ENCODE results near the gene SYNC. TPM values are rescaled to one million over a fixed set of nuclear protein-coding genes. Genes with fewer than 3 reads are reported as not detected.

The SYNC gene
- total RNA-seq, 6 donors from 2014 or later, result 12.0 to 33.5 (median 25.8) TPM

GRCh38 chr1:32696041-32696440 lies 6.5 kb downstream of the SYNC start:
- TF ChIP-seq POLR2AphosphoS5 (IDR thresholded peaks at IDR 0.05), result no peak
- no peak for TF ChIP-seq CTCF (IDR thresholded peaks at IDR 0.05)
- no peak for TF ChIP-seq POLR2A (IDR thresholded peaks at IDR 0.05)
- TF ChIP-seq EP300 (IDR thresholded peaks at IDR 0.05), result no peak
- DNase-seq, result no peak
- H3K9me3 ChIP-seq, result no peaks in the 10 kb centered on the region

GRCh38 chr1:32695098-32695904 lies 7.3 kb downstream of the SYNC start:
- no peaks in the 10 kb centered on the region for H3K9me3 ChIP-seq
- ATAC-seq (ENCODE audit: low FRiP score in 2 of 2) (peak; percentile 32 to 75), DNase-seq (peak in 1 of 2 donors; percentile 55)
- H3K36me3 ChIP-seq, result peaks cover 0 to 5% (median 0%) of the 10 kb centered on the region in 4 donors
- no peaks in the 10 kb centered on the region for H3K27me3 ChIP-seq
- peak overlapping the region in 3 of 4 donors; percentile 39 to 57 (median 40) for H3K27ac ChIP-seq
- H3K4me3 ChIP-seq, result no peak overlapping the region
- peak in 1 of 2 donors; percentile 29 for TF ChIP-seq POLR2AphosphoS5 (IDR thresholded peaks at IDR 0.05)
- TF ChIP-seq EP300 (IDR thresholded peaks at IDR 0.05), result no peak
- peaks cover 12 to 21% (median 15%) of the 10 kb centered on the region in 4 donors for H3K4me1 ChIP-seq
- WGBS, 2 donors, result 57 to 64% methylated on average over 17 of the region's 17 CpGs

More at GRCh38 chr1:32696041-32696440, 6.5 kb downstream of the SYNC start:
- ATAC-seq (ENCODE audit: low FRiP score in 2 of 2), result no peak
- Histone ChIP-seq H3K27ac (peak overlapping the region in 1 of 4 donors; percentile 40), H3K4me1 (peaks cover 12 to 21% (median 16%) of the 10 kb centered on the region in 4 donors), H3K4me3 (no peak overlapping the region), H3K36me3 (peaks cover 0 to 5% (median 0%) of the 10 kb centered on the region in 4 donors), H3K27me3 (no peaks in the 10 kb centered on the region)
- 94% methylated on average over 9 of the region's 9 CpGs for WGBS, 2 donors

GRCh38 chr1:32693455-32694174 lies 9.0 kb downstream of the SYNC start:
- DNase-seq (no peak), ATAC-seq (ENCODE audit: low FRiP score in 2 of 2) (no peak)
- no peak for TF ChIP-seq EP300 (IDR thresholded peaks at IDR 0.05)
- TF ChIP-seq CTCF (IDR thresholded peaks at IDR 0.05), result no peak
- TF ChIP-seq POLR2AphosphoS5 (IDR thresholded peaks at IDR 0.05), result no peak
- no peak for TF ChIP-seq POLR2A (IDR thresholded peaks at IDR 0.05)
- 91 to 94% methylated on average over 6 of the region's 6 CpGs for WGBS, 2 donors
- H3K9me3 ChIP-seq, result no peaks in the 10 kb centered on the region
- H3K4me1 ChIP-seq, result peaks cover 12 to 21% (median 15%) of the 10 kb centered on the region in 4 donors
- H3K27ac ChIP-seq, result peak overlapping the region in 2 of 4 donors; percentile 17 to 43
- H3K4me3 ChIP-seq, result no peak overlapping the region
- H3K36me3 ChIP-seq, result peaks cover 0 to 5% (median 0%) of the 10 kb centered on the region in 4 donors
- H3K27me3 ChIP-seq, result no peaks in the 10 kb centered on the region

- ATAC-seq (ENCODE audit: low FRiP score in 2 of 2) (no peak), DNase-seq (no peak)
- H3K27me3 ChIP-seq, result no peaks in the 10 kb centered on the region
- peaks cover 0 to 44% (median 21%) of the 10 kb centered on the region in 4 donors for H3K36me3 ChIP-seq
- WGBS, 2 donors, result 94 to 96% methylated on average over 2 of the region's 2 CpGs
- no peaks in the 10 kb centered on the region for H3K9me3 ChIP-seq
- no peak for TF ChIP-seq POLR2A (IDR thresholded peaks at IDR 0.05)
- TF ChIP-seq CTCF (IDR thresholded peaks at IDR 0.05), result no peak
- no peak for TF ChIP-seq POLR2AphosphoS5 (IDR thresholded peaks at IDR 0.05)
- no peak for TF ChIP-seq EP300 (IDR thresholded peaks at IDR 0.05)
- peaks cover 8 to 29% (median 17%) of the 10 kb centered on the region in 4 donors for H3K4me1 ChIP-seq
- no peak overlapping the region for H3K4me3 ChIP-seq
- no peak overlapping the region for H3K27ac ChIP-seq
Observed at GRCh38 chr1:32686387-32686786, 16.2 kb downstream of the SYNC start.

GRCh38 chr1:32685498-32685897 lies 17.1 kb downstream of the SYNC start:
- WGBS, 2 donors, result 68 to 77% methylated on average over 2 of the region's 2 CpGs
- peak overlapping the region in 3 of 4 donors; percentile 5 to 32 (median 24) for H3K27ac ChIP-seq
- DNase-seq (no peak), ATAC-seq (ENCODE audit: low FRiP score in 2 of 2) (no peak)
- H3K9me3 ChIP-seq, result no peaks in the 10 kb centered on the region
- TF ChIP-seq CTCF (IDR thresholded peaks at IDR 0.05), result no peak
- no peak for TF ChIP-seq POLR2AphosphoS5 (IDR thresholded peaks at IDR 0.05)
- no peak for TF ChIP-seq POLR2A (IDR thresholded peaks at IDR 0.05)
- no peak for TF ChIP-seq EP300 (IDR thresholded peaks at IDR 0.05)
- peaks cover 8 to 37% (median 21%) of the 10 kb centered on the region in 4 donors for H3K4me1 ChIP-seq
- no peak overlapping the region for H3K4me3 ChIP-seq
- peaks cover 3 to 53% (median 28%) of the 10 kb centered on the region in 4 donors for H3K36me3 ChIP-seq
- H3K27me3 ChIP-seq, result no peaks in the 10 kb centered on the region
